Suprapubic skin (tissue), 4 donors: Measurements from ENCODE around the gene CAMK2N2. TPM values are rescaled to one million over a fixed set of nuclear protein-coding genes. Genes with fewer than 3 reads are reported as not detected.

ENCODE experiments used
- DNase-seq, 2 donors: peaks; one replicate each; pipeline ENCODE4 v3.0.0-alpha.2; 2019; ENCODE audit warnings: low spot score in 2 of 2
- H3K27ac ChIP-seq: fragments of 200-600 bp; sonication (generic); one replicate; pipeline ENCODE4 v1.5.1; 2019
- H3K27me3 ChIP-seq: fragments of 200-600 bp; sonication (generic); one replicate; pipeline ENCODE4 v1.5.1; 2019
- H3K36me3 ChIP-seq: fragments of 200-600 bp; sonication (generic); one replicate; pipeline ENCODE4 v1.5.1; 2019
- H3K4me1 ChIP-seq: fragments of 200-600 bp; sonication (generic); one replicate; pipeline ENCODE4 v1.5.1; 2019
- H3K4me3 ChIP-seq: fragments of 200-600 bp; sonication (generic); one replicate; pipeline ENCODE4 v1.5.1; 2019; ENCODE audit warnings: mild to moderate bottlenecking
- H3K9me3 ChIP-seq: fragments of 200-600 bp; sonication (generic); one replicate; pipeline ENCODE4 v1.5.1; 2019
- EP300 ChIP-seq: sonication (generic); formaldehyde crosslinking; IDR thresholded peaks from one replicate; pipeline ENCODE4 v1.6.1; 2017; ENCODE audit warnings: antibody characterized with exemption
- POLR2A ChIP-seq, 2 donors: fragments of 450-650 bp; IDR thresholded peaks; one replicate each; pipeline ENCODE4 v1.6.1; 2017; ENCODE audit warnings: antibody characterized with exemption in 2 of 2, mild to moderate bottlenecking in 2 of 2, moderate library complexity in 2 of 2
- POLR2AphosphoS5 ChIP-seq, 3 donors: sonication (generic); formaldehyde crosslinking; IDR thresholded peaks; one replicate each; pipeline ENCODE4 v1.6.1; 2017; ENCODE audit warnings: antibody characterized with exemption in 3 of 3
- WGBS: methylation state at CpG from one replicate; pipeline ENCODE4 v1.1.5; 2018; 5-methylcytosine and 5-hydroxymethylcytosine counted together
- total RNA-seq, 4 donors: library from RNA; depleted of rRNA; stranded (reverse); fragments of >200 nt; gene quantifications; one replicate each; pipeline ENCODE4 v1.1.0, GENCODE V29; 2016
- TF ChIP-seq, protein P1 (sequence below), 2 donors: fragments of 200-600 bp in 1 of 2; fragments of 450-650 bp in 1 of 2; sonication (generic) in 1 of 2; IDR thresholded peaks; one replicate each; pipeline ENCODE4 v1.5.1; 2016 to 2019; ENCODE audit warnings: antibody characterized with exemption in 2 of 2, mild to moderate bottlenecking in 1 of 2, moderate library complexity in 1 of 2

Gene CAMK2N2
- total RNA-seq, 4 donors from 2014 or later, result not detected

DNA sequence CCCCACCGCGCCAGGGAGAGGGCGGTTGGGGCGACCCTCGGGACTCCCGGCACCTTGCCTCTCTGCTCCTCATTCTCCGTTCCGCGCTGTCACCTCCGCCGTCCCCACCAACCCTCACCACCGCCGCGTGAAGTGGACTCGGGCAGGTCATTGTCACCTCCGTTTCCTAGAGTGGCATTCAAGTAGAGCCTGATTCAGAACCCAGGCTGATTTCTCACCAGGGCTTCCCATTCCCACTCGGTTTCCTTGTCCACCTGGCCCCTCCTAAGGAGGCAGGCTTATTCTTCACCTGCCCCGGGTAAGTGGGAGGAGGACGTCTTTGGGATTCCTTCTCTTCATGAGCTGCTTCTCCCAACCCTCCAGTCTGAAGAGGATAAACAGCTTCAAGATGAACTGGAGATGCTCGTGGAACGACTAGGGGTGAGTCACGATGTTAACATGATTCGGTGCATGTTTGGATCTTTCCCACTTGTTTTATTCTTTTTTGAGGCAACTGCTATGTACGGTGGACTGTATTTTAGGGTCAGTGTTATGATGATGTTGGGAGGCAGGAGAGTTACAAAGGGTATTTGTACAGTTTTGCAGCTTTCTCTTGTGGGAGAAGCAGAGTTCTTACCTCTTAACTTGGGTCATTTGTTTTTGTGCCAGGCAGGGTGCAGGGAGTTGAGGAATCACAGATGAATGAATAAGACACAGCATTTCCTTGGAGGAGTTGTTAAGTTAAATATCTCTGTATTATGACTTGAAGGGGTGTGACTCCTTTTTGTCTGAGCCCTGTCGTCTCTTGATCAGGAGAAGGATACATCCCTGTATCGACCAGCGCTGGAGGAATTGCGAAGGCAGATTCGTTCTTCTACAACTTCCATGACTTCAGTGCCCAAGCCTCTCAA, 38.4 kb upstream of the CAMK2N2 start:
- no peak for TF ChIP-seq POLR2AphosphoS5 (IDR thresholded peaks at IDR 0.05)
- no peak for TF ChIP-seq POLR2A (IDR thresholded peaks at IDR 0.05)
- no peak for TF ChIP-seq EP300
- TF ChIP-seq, protein P1, sequence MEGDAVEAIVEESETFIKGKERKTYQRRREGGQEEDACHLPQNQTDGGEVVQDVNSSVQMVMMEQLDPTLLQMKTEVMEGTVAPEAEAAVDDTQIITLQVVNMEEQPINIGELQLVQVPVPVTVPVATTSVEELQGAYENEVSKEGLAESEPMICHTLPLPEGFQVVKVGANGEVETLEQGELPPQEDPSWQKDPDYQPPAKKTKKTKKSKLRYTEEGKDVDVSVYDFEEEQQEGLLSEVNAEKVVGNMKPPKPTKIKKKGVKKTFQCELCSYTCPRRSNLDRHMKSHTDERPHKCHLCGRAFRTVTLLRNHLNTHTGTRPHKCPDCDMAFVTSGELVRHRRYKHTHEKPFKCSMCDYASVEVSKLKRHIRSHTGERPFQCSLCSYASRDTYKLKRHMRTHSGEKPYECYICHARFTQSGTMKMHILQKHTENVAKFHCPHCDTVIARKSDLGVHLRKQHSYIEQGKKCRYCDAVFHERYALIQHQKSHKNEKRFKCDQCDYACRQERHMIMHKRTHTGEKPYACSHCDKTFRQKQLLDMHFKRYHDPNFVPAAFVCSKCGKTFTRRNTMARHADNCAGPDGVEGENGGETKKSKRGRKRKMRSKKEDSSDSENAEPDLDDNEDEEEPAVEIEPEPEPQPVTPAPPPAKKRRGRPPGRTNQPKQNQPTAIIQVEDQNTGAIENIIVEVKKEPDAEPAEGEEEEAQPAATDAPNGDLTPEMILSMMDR (IDR thresholded peaks at IDR 0.05), result no peak

DNA sequence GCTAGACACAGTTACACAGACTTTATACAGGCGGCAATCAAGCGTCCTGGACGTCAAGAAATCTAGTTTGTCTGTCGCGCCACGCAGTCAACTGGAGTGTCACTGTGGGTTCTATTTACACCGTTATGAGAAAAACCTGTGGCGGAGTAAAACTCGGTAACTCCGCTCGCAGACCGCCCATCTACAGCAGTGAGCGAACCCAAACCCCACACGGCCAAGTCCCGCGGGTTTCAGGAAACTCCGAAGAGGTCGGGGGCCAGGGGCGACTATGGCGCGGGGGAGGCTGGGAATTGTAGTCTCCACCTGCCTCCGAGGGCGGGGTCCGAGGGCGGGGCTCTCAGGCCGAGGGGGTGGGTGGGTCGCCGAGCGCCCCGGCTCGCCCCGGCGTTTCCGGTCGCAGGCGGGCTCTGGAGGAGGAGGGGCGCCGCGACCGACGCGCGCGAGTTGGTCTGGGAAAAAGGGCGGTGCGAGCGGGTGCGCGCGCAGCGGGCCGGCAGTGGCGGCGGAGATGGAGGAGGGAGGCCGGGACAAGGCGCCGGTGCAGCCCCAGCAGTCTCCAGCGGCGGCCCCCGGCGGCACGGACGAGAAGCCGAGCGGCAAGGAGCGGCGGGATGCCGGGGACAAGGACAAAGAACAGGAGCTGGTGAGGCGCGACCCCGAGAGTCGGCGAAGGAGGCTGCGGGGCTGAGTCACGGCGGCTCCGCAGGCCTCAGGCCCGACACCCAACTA, 37.6 kb upstream of the CAMK2N2 start, which contains the start of gene PSMD2:
TSS of gene PSMD2 (plus strand) at position 483 of the 729 bp plus-strand sequence. CDS start at position 509, 26 bp downstream.
- 0% methylated on average over 31 of the region's 78 CpGs for WGBS
- no peaks in the 10 kb centered on the region for H3K9me3 ChIP-seq
- H3K27me3 ChIP-seq, result no peaks in the 10 kb centered on the region
- peaks cover 15% of the 10 kb centered on the region for H3K4me1 ChIP-seq
- H3K27ac ChIP-seq, result peak within 1 kb of the TSS; percentile 82
- TF ChIP-seq EP300 (no peak), POLR2AphosphoS5 (IDR thresholded peaks at IDR 0.05) (peak; percentile 6 to 51 (median 15)), POLR2A (IDR thresholded peaks at IDR 0.05) (peak in 1 of 2 donors; percentile 71)
- TF ChIP-seq, protein P1 (IDR thresholded peaks at IDR 0.05), result no peak
- peaks cover 27% of the 10 kb centered on the region for H3K36me3 ChIP-seq
- DNase-seq, result peak; percentile 99
- H3K4me3 ChIP-seq, result peak within 1 kb of the TSS; percentile 73

More for the DNA sequence above, 38.4 kb upstream of the CAMK2N2 start:
- WGBS, result 23% methylated on average over 19 of the region's 29 CpGs
- DNase-seq, result peak in 1 of 2 donors; percentile 80
- H3K27me3 ChIP-seq, result no peaks in the 10 kb centered on the region
- peak overlapping the region; percentile 82 for H3K27ac ChIP-seq
- no peaks in the 10 kb centered on the region for H3K9me3 ChIP-seq
- peaks cover 35% of the 10 kb centered on the region for H3K36me3 ChIP-seq
- peak overlapping the region; percentile 73 for H3K4me3 ChIP-seq
- peaks cover 15% of the 10 kb centered on the region for H3K4me1 ChIP-seq

DNA sequence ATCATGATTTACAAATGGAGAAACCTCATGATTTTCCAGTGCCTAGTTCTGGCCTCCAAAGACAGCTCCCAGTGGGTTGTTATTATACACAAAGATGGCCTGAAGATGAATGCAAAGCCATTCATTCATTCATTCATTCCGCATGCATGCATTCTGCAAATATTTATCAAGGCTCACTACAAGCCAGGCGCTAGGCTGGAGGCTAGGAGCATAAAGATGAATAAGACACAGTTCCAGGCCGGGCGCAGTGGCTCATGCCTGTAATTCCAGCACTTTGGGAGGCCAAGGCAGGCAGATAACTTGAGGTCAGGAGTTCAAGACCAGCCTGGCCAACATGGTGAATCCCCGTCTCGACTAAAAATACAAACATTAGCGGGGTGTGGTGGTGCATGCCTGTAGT, 35.3 kb upstream of the CAMK2N2 start:
- Histone ChIP-seq H3K9me3 (no peaks in the 10 kb centered on the region), H3K27ac (no peak overlapping the region), H3K4me3 (no peak overlapping the region), H3K27me3 (no peaks in the 10 kb centered on the region), H3K4me1 (peaks cover 15% of the 10 kb centered on the region), H3K36me3 (peaks cover 3% of the 10 kb centered on the region)
- DNase-seq, result no peak
- WGBS, result 92% methylated on average over 6 of the region's 7 CpGs
- TF ChIP-seq POLR2AphosphoS5 (IDR thresholded peaks at IDR 0.05) (no peak), POLR2A (IDR thresholded peaks at IDR 0.05) (no peak), EP300 (no peak)
- TF ChIP-seq, protein P1 (IDR thresholded peaks at IDR 0.05), result no peak

DNA sequence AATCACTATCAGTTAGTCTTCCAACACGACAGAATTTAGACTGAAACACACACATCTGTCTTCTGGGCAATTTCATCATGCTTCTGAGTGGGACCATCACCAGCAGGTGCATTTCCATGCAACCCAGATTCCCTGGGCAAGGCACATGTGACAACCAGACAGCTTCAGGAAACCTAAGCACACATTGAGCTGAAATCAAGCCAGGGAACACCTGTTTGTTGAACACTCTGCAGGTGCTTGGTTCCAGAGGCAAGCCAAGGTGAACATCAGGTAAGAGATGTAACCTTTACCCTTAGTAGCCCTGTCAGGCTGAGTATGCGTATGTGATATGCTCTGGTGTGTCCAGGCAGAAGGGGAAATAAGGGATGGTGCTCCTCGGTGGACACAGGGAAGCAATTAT, 34.4 kb upstream of the CAMK2N2 start:
- no peak for TF ChIP-seq EP300
- no peak for TF ChIP-seq POLR2AphosphoS5 (IDR thresholded peaks at IDR 0.05)
- TF ChIP-seq POLR2A (IDR thresholded peaks at IDR 0.05), result no peak
- TF ChIP-seq, protein P1 (IDR thresholded peaks at IDR 0.05), result no peak
- no peaks in the 10 kb centered on the region for H3K9me3 ChIP-seq
- peaks cover 5% of the 10 kb centered on the region for H3K27me3 ChIP-seq
- H3K36me3 ChIP-seq, result no peaks in the 10 kb centered on the region
- peaks cover 14% of the 10 kb centered on the region for H3K4me1 ChIP-seq
- no peak overlapping the region for H3K4me3 ChIP-seq
- DNase-seq, result no peak
- WGBS, result 65% methylated on average over 3 of the region's 3 CpGs
- no peak overlapping the region for H3K27ac ChIP-seq
